Fibroblast of peridontal ligament (primary cell): Measurements from ENCODE around the gene SLC7A7.
A peak's percentile ranks its signal among the peaks of the same experiment; 100 is the strongest.
"Not testable (repeated sequence)": the region's sequence is repeated elsewhere in the genome, so short reads cannot be mapped to it uniquely, and the experiment has no call there.

Source experiments
- DNase-seq: peaks from one replicate; pipeline ENCODE4 v3.0.0-alpha.2; 2010; ENCODE audit errors: extremely low read depth

The SLC7A7 gene

DNA sequence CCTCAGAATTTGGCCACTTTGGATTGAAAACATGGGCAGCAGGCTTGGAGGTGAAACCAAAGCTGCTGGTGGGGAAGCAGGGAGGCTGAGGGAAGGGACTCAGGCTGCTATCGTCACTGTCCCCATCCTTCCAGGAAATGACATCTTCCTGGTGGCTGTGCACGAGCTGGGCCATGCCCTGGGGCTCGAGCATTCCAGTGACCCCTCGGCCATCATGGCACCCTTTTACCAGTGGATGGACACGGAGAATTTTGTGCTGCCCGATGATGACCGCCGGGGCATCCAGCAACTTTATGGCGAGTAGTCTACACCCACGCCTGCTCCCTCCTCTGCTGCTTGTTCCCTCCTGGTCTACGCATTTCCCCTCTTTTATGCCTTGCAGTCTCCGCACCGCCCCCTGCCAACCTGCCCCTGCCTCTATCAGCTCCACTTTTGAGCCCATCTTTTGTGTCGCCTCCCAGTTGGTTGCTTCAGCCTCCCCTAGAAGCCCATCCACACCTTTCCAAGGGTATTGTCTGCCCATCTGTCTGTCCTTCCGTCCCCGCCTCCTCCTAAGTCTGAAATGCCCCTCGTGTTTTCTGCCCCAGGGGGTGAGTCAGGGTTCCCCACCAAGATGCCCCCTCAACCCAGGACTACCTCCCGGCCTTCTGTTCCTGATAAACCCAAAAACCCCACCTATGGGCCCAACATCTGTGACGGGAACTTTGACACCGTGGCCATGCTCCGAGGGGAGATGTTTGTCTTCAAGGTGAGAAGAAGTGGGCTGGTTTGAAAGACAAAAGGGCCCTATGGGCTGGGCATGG is 28.1 kb upstream of the SLC7A7 start:
- no peak for DNase-seq

DNA sequence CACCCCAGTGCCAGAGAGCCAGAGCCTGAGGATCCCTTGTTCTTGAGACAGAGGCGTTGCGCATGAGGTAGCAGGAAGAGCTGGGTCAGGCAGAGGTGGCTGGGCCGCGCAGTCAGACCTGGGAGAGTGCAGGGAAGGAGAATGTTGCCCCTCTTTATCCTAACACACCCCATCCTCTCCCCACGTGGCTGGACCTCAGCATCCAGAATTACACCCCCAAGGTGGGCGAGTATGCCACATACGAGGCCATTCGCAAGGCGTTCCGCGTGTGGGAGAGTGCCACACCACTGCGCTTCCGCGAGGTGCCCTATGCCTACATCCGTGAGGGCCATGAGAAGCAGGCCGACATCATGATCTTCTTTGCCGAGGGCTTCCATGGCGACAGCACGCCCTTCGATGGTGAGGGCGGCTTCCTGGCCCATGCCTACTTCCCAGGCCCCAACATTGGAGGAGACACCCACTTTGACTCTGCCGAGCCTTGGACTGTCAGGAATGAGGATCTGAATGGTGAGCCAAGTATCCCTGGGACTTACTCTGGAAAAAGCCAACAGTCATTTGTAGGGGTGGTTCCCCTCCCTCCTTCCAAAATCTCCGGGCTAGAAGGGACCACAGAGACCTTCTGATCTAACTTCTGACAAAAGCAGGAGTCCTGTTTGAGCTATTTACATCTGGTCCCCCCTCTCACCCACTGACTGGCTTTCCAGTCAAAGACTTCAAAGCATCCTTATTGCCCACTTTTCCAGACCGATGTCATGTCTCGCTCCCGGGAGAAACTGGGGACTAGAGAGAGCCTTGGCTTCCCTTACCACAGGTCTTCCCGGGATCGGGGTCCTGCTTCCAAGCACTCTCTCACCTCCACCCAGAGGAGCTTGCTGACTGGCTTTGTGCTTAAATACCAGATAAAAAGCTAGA is 27.2 kb upstream of the SLC7A7 start:
- DNase-seq = no peak

DNA sequence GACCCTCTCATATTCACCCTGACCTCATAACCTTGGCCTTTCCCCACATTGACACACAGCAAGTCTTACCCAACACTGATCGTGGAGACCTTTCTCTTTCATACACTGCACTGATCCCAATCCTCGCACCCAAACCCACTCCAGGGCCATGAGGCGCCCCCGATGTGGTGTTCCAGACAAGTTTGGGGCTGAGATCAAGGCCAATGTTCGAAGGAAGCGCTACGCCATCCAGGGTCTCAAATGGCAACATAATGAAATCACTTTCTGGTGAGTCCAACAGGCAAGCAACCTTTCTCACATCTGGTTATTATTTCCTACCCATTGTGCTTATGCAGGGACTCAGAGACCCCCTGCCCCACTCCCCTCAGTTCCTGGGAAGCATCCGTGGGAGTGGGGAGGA is 26.5 kb upstream of the SLC7A7 start:
- DNase-seq = no peak

DNA sequence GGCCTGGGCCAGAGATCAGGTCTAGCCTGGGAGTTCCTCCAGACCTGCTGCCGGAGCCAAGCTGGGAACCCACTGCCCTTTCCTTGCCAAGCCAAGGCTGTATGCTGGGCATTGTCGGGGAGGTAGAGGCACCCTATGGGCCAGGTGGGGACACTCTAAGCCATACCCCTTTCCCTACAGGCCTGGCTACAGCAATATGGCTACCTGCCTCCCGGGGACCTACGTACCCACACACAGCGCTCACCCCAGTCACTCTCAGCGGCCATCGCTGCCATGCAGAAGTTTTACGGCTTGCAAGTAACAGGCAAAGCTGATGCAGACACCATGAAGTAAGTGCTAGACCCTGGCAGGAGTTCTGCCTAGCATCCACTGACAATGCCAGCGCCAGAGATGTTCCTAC is 26.1 kb upstream of the SLC7A7 start:
- no peak for DNase-seq

DNA sequence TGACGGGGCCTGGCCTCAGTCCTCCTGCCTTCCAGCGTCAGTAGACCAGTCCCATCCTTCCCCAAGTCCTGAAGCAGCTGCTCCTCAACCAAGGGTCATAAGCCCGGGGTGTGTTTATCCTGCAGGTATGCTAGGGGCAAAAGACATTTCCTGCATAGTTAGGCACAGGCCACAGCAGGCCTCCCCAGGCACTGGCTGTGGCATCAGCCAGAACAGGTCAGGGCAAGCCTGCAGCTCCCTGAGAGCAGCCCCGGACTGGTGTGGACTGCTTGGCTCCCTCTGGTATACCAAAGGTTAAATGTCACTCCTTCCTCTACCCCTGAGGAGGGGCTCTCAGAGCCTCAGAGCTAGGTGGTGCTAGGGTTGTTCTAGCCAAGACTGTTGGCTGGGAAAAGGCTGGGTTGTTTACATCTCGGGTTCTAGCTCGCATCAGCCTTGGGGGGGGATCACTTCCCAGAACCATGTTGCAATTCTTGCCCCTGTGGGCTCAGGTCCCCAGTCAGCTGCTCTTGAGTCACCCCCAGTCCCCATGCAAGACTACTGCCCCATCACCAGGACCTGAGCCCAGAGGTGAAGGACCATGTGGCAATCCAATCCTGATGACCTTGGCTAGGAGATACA is 24.0 kb upstream of the SLC7A7 start:
- peak; percentile 60 for DNase-seq

DNA sequence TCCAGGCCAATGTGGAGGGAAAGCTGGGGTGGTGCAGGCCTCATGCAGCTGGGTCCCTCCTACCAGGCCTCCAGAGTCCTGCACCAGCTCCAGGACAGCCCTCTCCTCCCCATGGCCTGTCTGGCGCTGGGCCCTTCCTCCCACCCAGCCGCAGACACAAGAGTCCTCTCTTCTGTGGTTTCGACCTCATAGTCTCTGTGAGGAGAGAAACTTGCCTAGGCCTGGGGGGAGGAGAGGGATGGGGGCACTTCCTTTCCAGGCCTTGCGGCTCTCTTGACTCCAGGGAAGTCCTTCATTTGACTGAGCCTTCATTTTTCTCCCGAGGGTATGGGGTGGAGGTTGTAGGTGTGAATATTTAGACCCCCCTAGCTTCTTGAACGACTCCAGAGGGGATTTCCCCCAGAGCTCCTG is 23.4 kb upstream of the SLC7A7 start:
- DNase-seq = peak; percentile 60

DNA sequence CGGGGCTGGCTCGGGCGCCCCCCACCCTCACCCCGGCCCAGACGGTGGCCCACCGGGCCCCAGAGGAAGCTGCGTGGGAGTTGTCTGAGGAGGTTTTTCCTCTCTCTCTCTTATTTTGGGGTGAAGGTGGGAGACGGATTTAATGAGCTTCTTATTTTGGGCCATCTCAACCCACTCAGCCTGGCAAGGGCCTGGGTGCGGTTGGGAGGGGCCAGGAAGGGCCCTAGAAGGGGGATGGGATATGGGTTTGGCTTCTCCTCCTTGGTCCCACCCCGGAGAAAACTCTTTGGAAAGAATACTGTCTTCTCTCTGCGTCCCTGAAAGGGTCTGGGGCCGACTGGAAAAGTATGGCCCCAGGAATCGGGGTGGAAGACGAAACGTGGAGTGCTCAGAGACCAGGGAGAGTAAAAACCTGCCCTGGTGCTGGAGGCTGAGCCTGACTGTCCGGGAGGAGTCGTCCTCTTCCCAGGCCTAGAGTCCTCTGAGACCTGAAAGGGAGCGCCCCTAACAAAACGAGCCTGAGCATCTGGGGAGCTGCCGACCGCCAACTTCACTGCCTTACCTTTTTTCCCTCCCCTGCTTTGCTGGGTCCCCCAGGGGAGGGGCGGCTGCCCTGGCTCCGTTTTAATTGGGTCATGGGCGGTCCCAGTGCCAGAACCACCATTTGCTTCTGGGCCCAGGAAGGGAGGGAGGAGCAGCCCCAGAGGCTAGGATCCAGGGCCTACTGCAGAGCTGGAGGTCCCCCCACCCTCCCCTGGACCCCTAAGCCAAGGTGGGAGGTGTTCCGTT is 22.7 kb upstream of the SLC7A7 start:
- DNase-seq = peak; percentile 64

- peak; percentile 69 for DNase-seq
Observed at GRCh38 chr14:22837114-22837749, 22.0 kb upstream of the SLC7A7 start.

DNA sequence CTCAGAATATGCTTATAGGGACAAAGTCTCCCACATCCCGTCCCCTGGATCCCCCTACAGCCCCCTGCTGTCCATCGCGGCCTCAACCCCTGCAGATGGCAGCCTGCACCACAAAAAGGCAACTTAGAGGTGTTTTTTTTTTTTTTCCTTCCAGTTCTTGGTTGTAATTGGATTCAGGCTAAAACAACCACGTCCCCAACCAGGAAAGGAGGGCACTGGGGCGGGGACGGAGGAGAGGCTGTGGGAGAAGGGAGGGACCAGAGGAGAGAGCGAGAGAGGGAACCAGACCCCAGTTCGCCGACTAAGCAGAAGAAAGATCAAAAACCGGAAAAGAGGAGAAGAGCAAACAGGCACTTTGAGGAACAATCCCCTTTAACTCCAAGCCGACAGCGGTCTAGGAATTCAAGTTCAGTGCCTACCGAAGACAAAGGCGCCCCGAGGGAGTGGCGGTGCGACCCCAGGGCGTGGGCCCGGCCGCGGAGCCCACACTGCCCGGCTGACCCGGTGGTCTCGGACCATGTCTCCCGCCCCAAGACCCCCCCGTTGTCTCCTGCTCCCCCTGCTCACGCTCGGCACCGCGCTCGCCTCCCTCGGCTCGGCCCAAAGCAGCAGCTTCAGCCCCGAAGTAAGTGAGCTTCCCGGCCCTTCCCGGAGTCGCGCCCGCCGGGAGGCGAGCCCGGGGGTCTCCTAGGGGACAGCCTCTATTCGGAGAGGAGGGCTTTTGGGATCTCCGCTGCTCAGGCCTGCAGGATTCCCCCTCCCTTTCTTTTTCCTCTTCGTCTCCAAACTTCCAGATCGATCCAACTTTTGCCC is 21.3 kb upstream of the SLC7A7 start, which contains the start of gene MMP14:
Gene MMP14 (plus strand): TSS at position 285 of the 813 bp plus-strand sequence. CDS start 233 bp downstream, at position 518.
- peak; percentile 95 for DNase-seq

GRCh38 chr14:22835505-22835904 is 20.3 kb upstream of the SLC7A7 start:
- DNase-seq = no peak

GRCh38 chr14:22830443-22831010 is 15.3 kb upstream of the SLC7A7 start:
- no peak for DNase-seq

GRCh38 chr14:22829661-22830442 is 14.6 kb upstream of the SLC7A7 start, which contains the start of gene MRPL52:
MRPL52 (plus strand) TSS chr14:22829887; CDS start chr14:22829913, 26 bp downstream.
- peak; percentile 85 for DNase-seq

- not testable (repeated sequence) for DNase-seq
Observed at GRCh38 chr14:22829076-22829660, 13.9 kb upstream of the SLC7A7 start.

- peak; percentile 97 for DNase-seq
Observed at GRCh38 chr14:22824711-22825359, 9.6 kb upstream of the SLC7A7 start.

GRCh38 chr14:22822571-22823098 is 7.4 kb upstream of the SLC7A7 start:
- DNase-seq = peak; percentile 95

DNA sequence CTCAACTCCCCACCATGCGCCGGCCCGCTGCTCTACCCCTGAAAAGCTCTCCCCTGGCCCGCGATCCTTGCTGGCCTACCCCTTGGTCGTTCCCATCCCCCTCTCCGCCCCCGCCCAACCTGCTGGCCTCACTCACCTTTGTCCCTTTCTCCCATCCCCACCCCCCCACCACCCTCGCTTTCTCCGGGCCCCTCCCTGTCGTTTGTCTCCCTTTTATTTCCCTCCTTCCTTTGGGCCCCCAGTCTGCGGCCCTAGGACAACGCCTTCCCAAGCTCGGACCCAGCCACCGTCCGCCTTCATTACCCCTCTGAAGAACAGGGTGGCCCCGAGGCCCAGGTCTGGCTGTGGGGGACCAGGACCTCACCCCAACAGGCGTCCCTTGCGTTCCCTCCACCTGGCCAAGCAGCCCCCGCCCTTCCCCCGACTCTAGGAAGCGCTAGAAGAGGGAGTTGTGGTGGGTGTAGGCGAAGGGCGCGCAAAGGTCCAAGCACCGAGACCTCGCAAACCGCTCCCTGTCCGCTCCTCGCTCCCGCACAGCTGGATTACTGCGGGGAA is 6.9 kb upstream of the SLC7A7 start:
- no peak for DNase-seq
